ENCODE data around the gene USH2A. TPM values are rescaled to one million over a fixed set of nuclear protein-coding genes. Genes with fewer than 3 reads are reported as not detected.

USH2A gene
- total RNA-seq, 1 experiment from 2014 or later = not detected

- CTCF ChIA-PET = no interaction called here
- DNase-seq (ENCODE audit: low spot score) = no peak
- peaks cover 13% of the 10 kb centered on the region for H3K27me3 ChIP-seq (replicated peaks; ENCODE audit: insufficient read depth, low read depth, low read length, poor library complexity)
- intact Hi-C loops (cut with micrococcal nuclease; ENCODE audit: unreplicated experiment) = no loop called here
- TF ChIP-seq EZH2 (IDR thresholded peaks at IDR 0.05; ENCODE audit: borderline replicate concordance, low read depth, low read length, poor library complexity, severe bottlenecking) = no peak
- TF ChIP-seq, protein P1, sequence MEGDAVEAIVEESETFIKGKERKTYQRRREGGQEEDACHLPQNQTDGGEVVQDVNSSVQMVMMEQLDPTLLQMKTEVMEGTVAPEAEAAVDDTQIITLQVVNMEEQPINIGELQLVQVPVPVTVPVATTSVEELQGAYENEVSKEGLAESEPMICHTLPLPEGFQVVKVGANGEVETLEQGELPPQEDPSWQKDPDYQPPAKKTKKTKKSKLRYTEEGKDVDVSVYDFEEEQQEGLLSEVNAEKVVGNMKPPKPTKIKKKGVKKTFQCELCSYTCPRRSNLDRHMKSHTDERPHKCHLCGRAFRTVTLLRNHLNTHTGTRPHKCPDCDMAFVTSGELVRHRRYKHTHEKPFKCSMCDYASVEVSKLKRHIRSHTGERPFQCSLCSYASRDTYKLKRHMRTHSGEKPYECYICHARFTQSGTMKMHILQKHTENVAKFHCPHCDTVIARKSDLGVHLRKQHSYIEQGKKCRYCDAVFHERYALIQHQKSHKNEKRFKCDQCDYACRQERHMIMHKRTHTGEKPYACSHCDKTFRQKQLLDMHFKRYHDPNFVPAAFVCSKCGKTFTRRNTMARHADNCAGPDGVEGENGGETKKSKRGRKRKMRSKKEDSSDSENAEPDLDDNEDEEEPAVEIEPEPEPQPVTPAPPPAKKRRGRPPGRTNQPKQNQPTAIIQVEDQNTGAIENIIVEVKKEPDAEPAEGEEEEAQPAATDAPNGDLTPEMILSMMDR (conservative IDR thresholded peaks at IDR 0.05; ENCODE audit: low read depth, low read length) = no peak
- H3K9me3 ChIP-seq (ENCODE audit: low read depth, low read length, poor library complexity, severe bottlenecking) = no peaks in the 10 kb centered on the region
- no peaks in the 10 kb centered on the region for H3K4me1 ChIP-seq (ENCODE audit: insufficient read depth, low read length, poor library complexity, severe bottlenecking)
- no TSS peak for BruUV-seq (replicated peaks)
- H3K36me3 ChIP-seq (ENCODE audit: insufficient read depth, low read length, poor library complexity, severe bottlenecking) = no peaks in the 10 kb centered on the region
- H3K4me3 ChIP-seq (ENCODE audit: low read depth, low read length, poor library complexity, severe bottlenecking) = no peak overlapping the region
- no peak overlapping the region for H3K27ac ChIP-seq (ENCODE audit: low read depth, low read length, poor library complexity, severe bottlenecking)
- POLR2A ChIA-PET (ENCODE audit: low non-redundant PET) = no interaction called here
Measured at GRCh38 chr1:215652371-215652770, 770.9 kb downstream of the USH2A start.

DNA sequence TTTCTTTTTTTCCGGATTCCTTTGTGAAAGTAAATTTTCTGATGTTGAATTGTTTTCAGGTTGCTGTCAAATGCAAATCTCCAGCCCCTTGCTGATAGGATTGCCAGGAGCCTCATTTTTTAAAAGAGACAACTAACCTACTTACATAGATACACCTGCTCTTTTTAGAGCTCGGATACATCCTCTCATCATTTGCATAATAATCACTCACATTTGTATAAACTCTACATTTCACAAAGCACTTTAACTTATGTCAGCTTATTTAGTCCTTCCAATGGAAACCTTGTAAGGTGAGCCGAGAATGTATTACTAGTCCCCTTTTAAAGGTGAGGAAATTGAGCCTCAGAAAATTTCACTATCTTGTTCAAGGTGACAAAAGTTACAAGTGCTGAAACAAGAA is 771.4 kb downstream of the USH2A start:
- POLR2A ChIA-PET (ENCODE audit: low non-redundant PET) = no interaction called here
- Histone ChIP-seq H3K36me3 (ENCODE audit: insufficient read depth, low read length, poor library complexity, severe bottlenecking) (no peaks in the 10 kb centered on the region), H3K27ac (ENCODE audit: low read depth, low read length, poor library complexity, severe bottlenecking) (no peak overlapping the region), H3K27me3 (replicated peaks; ENCODE audit: insufficient read depth, low read depth, low read length, poor library complexity) (peaks cover 13% of the 10 kb centered on the region), H3K4me3 (ENCODE audit: low read depth, low read length, poor library complexity, severe bottlenecking) (no peak overlapping the region), H3K9me3 (ENCODE audit: low read depth, low read length, poor library complexity, severe bottlenecking) (no peaks in the 10 kb centered on the region), H3K4me1 (ENCODE audit: insufficient read depth, low read length, poor library complexity, severe bottlenecking) (no peaks in the 10 kb centered on the region)
- no peak for DNase-seq (ENCODE audit: low spot score)
- BruUV-seq (replicated peaks) = no TSS peak
- TF ChIP-seq, protein P1 (conservative IDR thresholded peaks at IDR 0.05; ENCODE audit: low read depth, low read length) = no peak
- TF ChIP-seq EZH2 (IDR thresholded peaks at IDR 0.05; ENCODE audit: borderline replicate concordance, low read depth, low read length, poor library complexity, severe bottlenecking) = no peak
- intact Hi-C loops (cut with micrococcal nuclease; ENCODE audit: unreplicated experiment) = no loop called here
- CTCF ChIA-PET = no interaction called here

DNA sequence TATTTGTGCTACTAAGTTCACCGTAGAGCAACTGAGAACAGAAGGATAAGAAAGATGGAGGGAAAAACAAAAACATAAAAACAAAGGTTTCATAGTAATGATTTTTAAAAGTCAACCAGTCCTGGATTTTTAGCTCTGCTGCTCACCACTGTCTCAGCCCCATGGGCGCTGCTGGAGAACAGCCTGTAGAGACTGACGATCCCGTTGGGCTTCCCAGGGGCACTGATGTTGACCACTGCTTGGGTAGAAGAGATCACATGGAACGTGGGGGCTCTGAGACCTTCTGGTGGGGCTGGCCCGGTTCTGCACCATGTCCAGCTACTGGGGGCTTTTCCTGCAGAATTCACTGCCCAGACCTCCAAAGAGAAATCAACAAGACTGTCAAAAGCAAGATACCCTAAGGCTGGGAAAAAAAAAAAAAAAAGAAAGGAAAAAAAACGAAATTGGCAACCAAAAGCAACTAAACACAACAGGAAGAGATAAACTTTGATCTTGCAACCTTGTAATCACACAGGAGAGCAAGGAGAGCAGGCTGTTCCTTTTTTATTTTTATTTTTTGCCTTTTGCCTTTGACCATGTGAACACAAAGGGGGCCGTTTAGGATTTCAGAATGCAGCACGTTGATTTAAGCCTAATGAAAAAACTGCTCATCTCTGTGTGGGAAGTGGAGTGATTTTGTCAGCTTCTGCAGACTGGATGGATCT is 772.6 kb downstream of the USH2A start:
- H3K27ac ChIP-seq (ENCODE audit: low read depth, low read length, poor library complexity, severe bottlenecking) = no peak overlapping the region
- CTCF ChIA-PET = no interaction called here
- POLR2A ChIA-PET (ENCODE audit: low non-redundant PET) = no interaction called here
- intact Hi-C loops (cut with micrococcal nuclease; ENCODE audit: unreplicated experiment) = no loop called here
- H3K4me1 ChIP-seq (ENCODE audit: insufficient read depth, low read length, poor library complexity, severe bottlenecking) = no peaks in the 10 kb centered on the region
- H3K9me3 ChIP-seq (ENCODE audit: low read depth, low read length, poor library complexity, severe bottlenecking) = no peaks in the 10 kb centered on the region
- no peak for TF ChIP-seq EZH2 (IDR thresholded peaks at IDR 0.05; ENCODE audit: borderline replicate concordance, low read depth, low read length, poor library complexity, severe bottlenecking)
- TF ChIP-seq, protein P1 (conservative IDR thresholded peaks at IDR 0.05; ENCODE audit: low read depth, low read length) = no peak
- no peak overlapping the region for H3K4me3 ChIP-seq (ENCODE audit: low read depth, low read length, poor library complexity, severe bottlenecking)
- H3K36me3 ChIP-seq (ENCODE audit: insufficient read depth, low read length, poor library complexity, severe bottlenecking) = no peaks in the 10 kb centered on the region
- DNase-seq (ENCODE audit: low spot score) = no peak
- no TSS peak for BruUV-seq (replicated peaks)
- H3K27me3 ChIP-seq (replicated peaks; ENCODE audit: insufficient read depth, low read depth, low read length, poor library complexity) = peaks cover 13% of the 10 kb centered on the region

Measured in A673 (cell line).